Measurements from ENCODE around the gene FRZB.

Gene FRZB

DNA sequence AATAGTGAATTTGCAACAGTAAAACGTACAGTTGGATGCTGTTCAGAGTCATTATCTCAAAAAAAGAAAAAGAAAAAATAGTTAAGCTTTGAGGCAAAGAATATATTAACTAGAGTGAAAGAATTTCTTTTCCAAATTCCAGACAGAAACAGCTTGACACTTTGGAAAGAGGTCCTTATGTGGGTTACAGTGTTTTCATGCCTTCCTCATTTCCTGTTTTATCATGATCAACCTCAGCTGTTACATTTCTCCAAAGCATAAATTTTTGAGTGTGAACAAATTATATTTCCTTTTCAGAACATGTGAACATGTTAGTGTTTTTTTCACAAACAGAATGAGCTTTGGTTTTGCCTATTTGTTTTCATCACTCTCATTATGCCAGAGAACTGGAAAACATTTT lies 13.6 kb downstream of the FRZB start:
- DNase-seq = no peak
- Mint-ChIP-seq H3K27ac (no peak overlapping the region), H3K4me3 (no peak overlapping the region), H3K4me1 (ENCODE audit: low read depth in 2 of 2) (no peaks in the 10 kb centered on the region), H3K36me3 (ENCODE audit: insufficient read depth) (no peaks in the 10 kb centered on the region), H3K9me3 (no peaks in the 10 kb centered on the region), H3K27me3 (peaks cover 23 to 29% of the 10 kb centered on the region in 2 donors)
- no peak for ATAC-seq (replicated peaks)

DNA sequence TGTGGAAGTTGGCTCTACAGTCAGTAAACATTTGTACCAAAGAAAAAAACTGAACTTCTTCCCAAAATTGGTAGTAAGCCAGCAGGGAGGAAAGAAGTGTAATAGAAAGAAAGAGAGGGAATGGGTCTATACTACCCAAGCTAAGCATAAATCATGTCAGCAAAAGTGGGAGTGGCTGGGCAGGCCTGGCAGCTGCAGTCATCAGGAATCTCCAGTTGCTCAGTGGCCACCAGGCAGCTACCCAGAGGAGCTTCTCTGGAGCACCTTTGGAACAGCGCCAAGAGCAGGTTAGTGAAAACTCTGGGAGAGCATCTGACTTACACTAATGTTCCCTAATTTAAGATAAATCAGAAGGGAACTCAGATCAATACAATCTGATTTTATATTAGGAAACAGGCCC lies 14.3 kb downstream of the FRZB start:
- Mint-ChIP-seq H3K36me3 (ENCODE audit: insufficient read depth) (no peaks in the 10 kb centered on the region), H3K27me3 (peaks cover 30 to 36% of the 10 kb centered on the region in 2 donors), H3K4me3 (no peak overlapping the region)

DNA sequence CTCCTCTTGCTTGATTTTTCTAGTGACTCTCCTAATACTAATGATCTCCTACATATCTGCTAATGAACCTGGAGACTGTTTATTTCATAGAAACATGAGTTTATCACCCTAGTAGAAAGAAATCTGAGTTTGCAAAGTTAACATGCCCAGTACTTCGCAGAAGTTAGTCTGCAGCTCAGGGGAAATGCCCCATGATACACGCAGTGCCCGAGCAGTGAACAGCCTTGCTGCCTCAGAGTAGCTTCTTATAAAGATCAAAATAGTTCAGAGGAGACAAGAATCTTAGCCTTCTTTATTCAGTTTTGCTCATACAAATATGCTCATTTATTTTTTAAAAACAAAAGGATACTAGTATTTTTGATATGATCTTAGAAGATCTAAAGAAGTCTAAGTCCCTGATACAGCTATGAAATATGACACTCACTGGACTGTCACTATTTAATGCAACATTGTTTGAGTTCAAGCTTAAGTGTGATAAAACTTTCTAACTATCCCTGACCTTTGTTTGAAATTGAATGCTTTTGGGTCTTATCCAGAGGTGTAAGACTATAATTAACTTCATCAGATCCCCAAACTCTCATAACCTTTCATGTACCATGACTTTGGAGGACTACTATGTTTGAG lies 20.5 kb downstream of the FRZB start:
- no peak for ATAC-seq (replicated peaks)
- no peaks in the 10 kb centered on the region for H3K4me1 Mint-ChIP-seq (ENCODE audit: low read depth in 2 of 2)
- no peak for DNase-seq
- H3K27me3 Mint-ChIP-seq = peaks cover 30 to 40% of the 10 kb centered on the region in 2 donors
- H3K27ac Mint-ChIP-seq = no peak overlapping the region
- no peaks in the 10 kb centered on the region for H3K36me3 Mint-ChIP-seq (ENCODE audit: insufficient read depth)
- H3K4me3 Mint-ChIP-seq = no peak overlapping the region
- H3K9me3 Mint-ChIP-seq = no peaks in the 10 kb centered on the region

More for the DNA sequence above, 14.3 kb downstream of the FRZB start:
- no peak for ATAC-seq (replicated peaks)
- H3K9me3 Mint-ChIP-seq = no peaks in the 10 kb centered on the region
- DNase-seq = no peak
- H3K4me1 Mint-ChIP-seq (ENCODE audit: low read depth in 2 of 2) = no peaks in the 10 kb centered on the region
- no peak overlapping the region for H3K27ac Mint-ChIP-seq

DNA sequence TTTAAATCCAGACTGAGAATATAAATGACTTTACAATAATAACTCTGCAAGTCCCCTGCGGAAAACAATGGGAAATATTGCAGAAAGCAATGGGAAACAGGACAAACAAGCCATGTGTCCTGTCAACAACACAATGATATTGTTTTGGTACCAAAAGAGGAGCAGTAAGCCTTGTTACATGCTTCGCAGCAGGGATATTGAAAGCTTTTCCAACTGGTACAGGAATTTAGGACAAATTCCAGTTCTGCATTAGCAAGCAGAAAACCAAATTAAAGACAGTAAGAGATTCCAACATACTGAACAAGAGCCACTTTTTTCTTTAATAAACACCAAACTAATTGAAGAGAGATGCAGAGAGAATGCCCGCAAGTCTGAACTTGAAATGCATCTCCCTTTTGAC lies 30.0 kb downstream of the FRZB start:
- H3K4me1 Mint-ChIP-seq (ENCODE audit: low read depth in 2 of 2) = no peaks in the 10 kb centered on the region
- DNase-seq (no peak), ATAC-seq (replicated peaks) (no peak)
- no peaks in the 10 kb centered on the region for H3K9me3 Mint-ChIP-seq
- H3K4me3 Mint-ChIP-seq = no peak overlapping the region
- H3K27me3 Mint-ChIP-seq = peaks cover 64 to 70% of the 10 kb centered on the region in 2 donors
- H3K36me3 Mint-ChIP-seq (ENCODE audit: insufficient read depth) = no peaks in the 10 kb centered on the region
- no peak overlapping the region for H3K27ac Mint-ChIP-seq

DNA sequence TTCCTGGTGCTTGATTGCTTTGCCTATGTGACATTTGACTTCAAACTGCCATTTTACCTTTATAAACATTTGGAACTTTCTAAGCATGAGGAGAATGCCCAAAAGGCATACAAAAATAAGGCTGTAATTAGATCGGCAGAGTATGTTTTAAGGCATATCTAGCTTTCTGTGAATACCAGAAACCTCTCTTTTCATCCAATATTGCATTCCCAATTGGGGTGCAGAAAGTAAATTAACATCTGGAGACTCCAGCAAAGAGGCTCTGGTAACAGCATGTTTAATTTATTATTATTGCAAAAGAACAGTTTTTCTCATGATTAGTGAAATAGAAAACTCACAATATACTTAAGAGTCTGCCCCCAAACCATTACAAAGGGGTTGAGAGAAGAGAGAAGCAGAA lies 32.1 kb downstream of the FRZB start:
- Mint-ChIP-seq H3K4me3 (no peak overlapping the region), H3K27me3 (peaks cover 57 to 62% of the 10 kb centered on the region in 2 donors), H3K9me3 (no peaks in the 10 kb centered on the region), H3K4me1 (ENCODE audit: low read depth in 2 of 2) (no peaks in the 10 kb centered on the region), H3K36me3 (ENCODE audit: insufficient read depth) (no peaks in the 10 kb centered on the region), H3K27ac (no peak overlapping the region)
- DNase-seq (no peak), ATAC-seq (replicated peaks) (no peak)

DNA sequence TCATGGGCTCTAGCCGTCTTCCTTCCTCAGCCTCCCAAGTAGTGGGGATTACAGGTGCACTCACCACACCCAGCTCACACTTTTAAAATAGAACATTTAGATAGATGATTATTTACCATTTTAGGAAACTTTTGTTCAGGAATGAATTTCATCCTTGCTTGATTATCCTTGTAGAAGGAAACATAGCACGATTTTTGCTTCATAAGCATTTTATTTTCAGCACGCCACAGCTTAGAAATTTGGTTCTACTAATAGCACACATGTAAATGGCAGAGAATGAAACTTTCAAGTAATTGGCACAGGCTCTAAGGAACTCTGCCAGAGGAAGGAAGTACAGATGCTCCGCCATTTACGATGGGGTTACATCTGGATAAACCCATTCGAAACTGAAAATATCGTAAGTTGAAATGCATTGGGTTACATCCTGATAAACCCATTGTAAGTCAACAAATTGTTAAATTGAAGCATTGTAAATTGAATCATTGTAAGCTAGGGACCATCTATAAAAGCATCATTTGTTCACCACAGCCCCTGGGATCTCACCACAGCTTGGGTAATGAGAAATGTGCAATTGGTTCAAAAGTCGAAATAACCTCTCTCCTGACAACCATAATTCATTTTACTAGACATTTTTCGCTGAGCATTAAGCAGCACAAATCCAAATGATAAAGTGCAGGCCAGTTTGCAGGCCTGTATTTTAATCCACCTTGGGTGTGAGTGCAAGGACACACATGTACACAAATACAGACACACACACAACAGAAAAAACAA lies 33.2 kb downstream of the FRZB start:
- ATAC-seq (replicated peaks) = no peak
- Mint-ChIP-seq H3K27me3 (peaks cover 50 to 62% of the 10 kb centered on the region in 2 donors), H3K27ac (no peak overlapping the region), H3K4me1 (ENCODE audit: low read depth in 2 of 2) (no peaks in the 10 kb centered on the region), H3K36me3 (ENCODE audit: insufficient read depth) (no peaks in the 10 kb centered on the region), H3K4me3 (no peak overlapping the region), H3K9me3 (no peaks in the 10 kb centered on the region)
- DNase-seq = no peak

DNA sequence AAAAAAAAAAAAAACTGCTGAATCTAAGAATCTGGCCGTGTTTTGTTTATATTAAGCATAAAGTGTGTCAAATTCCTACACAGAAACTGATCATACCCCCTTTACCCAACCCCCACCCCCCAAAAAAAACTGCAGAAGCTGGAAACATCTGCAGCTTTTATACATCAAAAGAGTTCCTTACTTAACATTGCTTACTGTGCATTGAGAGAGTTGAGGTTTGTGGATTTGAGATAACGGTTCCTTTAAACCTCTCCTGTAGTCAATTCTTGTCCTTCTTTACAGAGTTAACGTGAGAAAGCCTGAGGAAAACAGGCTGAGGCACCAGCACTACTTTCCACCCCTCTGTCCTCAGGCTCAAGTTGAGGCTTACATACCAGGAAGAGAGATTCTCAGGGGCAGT lies 34.5 kb downstream of the FRZB start:
- no peak for ATAC-seq (replicated peaks)
- H3K4me1 Mint-ChIP-seq (ENCODE audit: low read depth in 2 of 2) = no peaks in the 10 kb centered on the region
- DNase-seq = no peak
- no peaks in the 10 kb centered on the region for H3K9me3 Mint-ChIP-seq
- H3K27ac Mint-ChIP-seq = no peak overlapping the region
- H3K4me3 Mint-ChIP-seq = no peak overlapping the region
- peaks cover 39 to 48% of the 10 kb centered on the region in 2 donors for H3K27me3 Mint-ChIP-seq
- H3K36me3 Mint-ChIP-seq (ENCODE audit: insufficient read depth) = no peaks in the 10 kb centered on the region

DNA sequence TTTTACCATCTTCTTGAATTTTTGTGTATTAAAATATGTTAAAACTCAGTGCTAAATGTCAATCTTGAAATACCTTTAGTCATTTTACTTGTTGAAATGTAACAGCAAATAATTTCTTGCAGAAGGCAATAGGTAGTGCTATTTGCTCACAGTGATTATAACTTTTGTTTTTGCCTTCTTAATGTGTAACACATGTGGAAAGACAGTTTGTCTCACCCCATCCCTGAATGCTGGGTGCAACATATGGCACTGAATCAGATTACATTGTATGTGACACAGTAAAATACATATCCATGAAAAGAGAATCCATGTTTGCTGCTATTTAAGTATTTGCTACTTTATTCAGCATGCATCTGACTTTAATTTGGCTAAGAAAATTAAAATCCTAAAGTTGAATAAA lies 35.3 kb downstream of the FRZB start:
- DNase-seq = no peak
- Mint-ChIP-seq H3K4me1 (ENCODE audit: low read depth in 2 of 2) (no peaks in the 10 kb centered on the region), H3K27me3 (peaks cover 40 to 48% of the 10 kb centered on the region in 2 donors), H3K36me3 (ENCODE audit: insufficient read depth) (no peaks in the 10 kb centered on the region), H3K4me3 (no peak overlapping the region), H3K27ac (no peak overlapping the region), H3K9me3 (no peaks in the 10 kb centered on the region)
- no peak for ATAC-seq (replicated peaks)

DNA sequence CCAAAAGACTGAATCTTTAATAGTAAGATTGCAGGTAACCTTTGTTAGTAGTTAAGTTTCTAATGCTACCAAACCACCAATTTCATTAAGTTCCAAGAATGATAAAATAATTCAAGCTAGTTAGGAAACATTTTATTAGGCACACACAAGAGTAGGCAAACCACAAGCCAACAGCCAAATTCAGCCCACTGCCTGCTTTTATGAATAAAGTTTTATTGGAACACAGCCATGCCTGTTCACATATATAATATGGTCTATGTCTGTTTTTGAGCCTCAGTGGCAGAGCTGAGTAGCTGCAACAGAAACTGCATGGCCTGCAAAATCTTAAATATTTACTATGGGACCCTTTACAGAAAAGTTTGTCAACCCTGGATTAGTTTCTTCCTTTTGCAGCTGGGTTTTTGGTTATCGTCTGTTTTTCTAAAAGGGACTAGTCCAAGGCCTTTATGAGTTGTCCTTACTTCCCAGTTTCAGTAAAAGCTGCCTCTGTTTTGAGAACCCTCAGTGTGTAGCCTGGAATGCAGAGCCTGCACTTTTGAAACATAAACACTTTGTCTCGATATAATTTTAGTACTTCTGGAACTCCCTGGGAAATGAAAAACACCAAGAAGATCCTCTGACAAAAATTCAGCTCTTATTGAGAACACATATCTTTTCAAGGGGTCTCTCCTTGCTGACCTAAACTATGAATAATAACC lies 39.1 kb downstream of the FRZB start:
- Mint-ChIP-seq H3K27ac (no peak overlapping the region), H3K36me3 (ENCODE audit: insufficient read depth) (no peaks in the 10 kb centered on the region), H3K4me3 (no peak overlapping the region), H3K9me3 (no peaks in the 10 kb centered on the region), H3K4me1 (ENCODE audit: low read depth in 2 of 2) (no peaks in the 10 kb centered on the region), H3K27me3 (peaks cover 34 to 42% of the 10 kb centered on the region in 2 donors)
- DNase-seq (no peak), ATAC-seq (replicated peaks) (no peak)

DNA sequence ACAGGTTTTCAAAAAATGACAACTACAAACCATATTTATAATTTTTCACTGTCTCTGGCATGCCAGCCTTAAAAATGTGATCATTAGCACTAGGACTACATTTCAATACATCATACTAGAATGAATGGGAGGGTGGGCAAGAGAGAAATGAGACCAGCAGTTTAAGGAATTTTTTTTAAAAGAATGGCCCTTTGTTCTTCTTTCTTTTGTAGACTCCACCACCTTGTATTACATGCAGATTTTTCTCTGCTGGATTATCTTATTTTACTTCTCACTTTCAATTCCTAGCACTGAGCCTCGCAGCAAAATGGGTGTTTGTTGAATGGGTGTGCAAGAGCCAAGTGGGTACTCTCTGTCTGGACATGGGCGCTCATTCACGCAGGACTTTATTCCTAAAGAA lies 39.9 kb downstream of the FRZB start:
- Mint-ChIP-seq H3K4me1 (ENCODE audit: low read depth in 2 of 2) (no peaks in the 10 kb centered on the region), H3K36me3 (ENCODE audit: insufficient read depth) (no peaks in the 10 kb centered on the region), H3K9me3 (no peaks in the 10 kb centered on the region), H3K27ac (no peak overlapping the region), H3K27me3 (peaks cover 28 to 42% of the 10 kb centered on the region in 2 donors), H3K4me3 (no peak overlapping the region)
- DNase-seq = no peak
- no peak for ATAC-seq (replicated peaks)

DNA sequence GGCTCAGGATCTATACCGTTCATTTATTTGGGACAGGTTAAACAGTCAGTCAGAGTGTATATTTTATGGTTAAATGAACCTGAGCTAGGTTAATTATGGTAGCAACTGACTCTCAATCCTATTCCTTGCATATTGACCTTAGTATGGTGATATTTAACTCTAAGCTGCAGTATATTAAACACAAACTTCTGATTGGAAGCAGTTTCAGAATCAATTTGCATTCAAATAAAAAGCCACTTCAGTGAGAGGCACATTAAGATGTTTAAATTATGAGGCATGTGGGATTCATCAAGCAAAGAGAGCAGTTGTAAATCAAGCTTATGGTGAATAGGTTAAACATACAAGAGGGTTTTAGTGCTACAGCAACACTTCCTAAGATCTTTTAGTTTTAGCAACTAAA lies 40.4 kb downstream of the FRZB start:
- Mint-ChIP-seq H3K4me1 (ENCODE audit: low read depth in 2 of 2) (no peaks in the 10 kb centered on the region), H3K9me3 (no peaks in the 10 kb centered on the region), H3K36me3 (ENCODE audit: insufficient read depth) (no peaks in the 10 kb centered on the region), H3K4me3 (no peak overlapping the region), H3K27me3 (peaks cover 33 to 46% of the 10 kb centered on the region in 2 donors), H3K27ac (no peak overlapping the region)
- no peak for DNase-seq
- no peak for ATAC-seq (replicated peaks)

DNA sequence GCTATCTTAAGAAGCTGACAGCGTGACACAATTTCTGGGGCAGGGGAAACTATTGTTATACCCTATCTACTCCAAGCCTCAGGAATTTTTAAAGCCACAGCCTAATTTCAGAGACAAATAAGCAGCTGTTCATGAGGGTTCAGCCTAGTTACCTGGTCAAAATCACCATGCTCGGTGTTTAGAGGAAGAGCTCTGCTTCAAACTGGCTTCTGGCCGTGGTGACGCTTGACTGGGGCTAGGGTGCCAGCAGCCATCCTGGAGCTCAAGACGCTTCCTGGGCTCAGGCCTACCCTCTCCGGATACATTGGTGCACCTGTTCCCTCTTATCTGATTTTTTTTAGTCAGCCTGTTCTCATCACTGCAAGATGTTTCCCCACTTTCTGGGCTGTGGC lies 41.7 kb downstream of the FRZB start:
- ATAC-seq (replicated peaks) (no peak), DNase-seq (no peak)
- no peaks in the 10 kb centered on the region for H3K4me1 Mint-ChIP-seq (ENCODE audit: low read depth in 2 of 2)
- H3K4me3 Mint-ChIP-seq = no peak overlapping the region
- no peaks in the 10 kb centered on the region for H3K36me3 Mint-ChIP-seq (ENCODE audit: insufficient read depth)
- H3K27me3 Mint-ChIP-seq = peaks cover 34 to 50% of the 10 kb centered on the region in 2 donors
- H3K27ac Mint-ChIP-seq = no peak overlapping the region
- no peaks in the 10 kb centered on the region for H3K9me3 Mint-ChIP-seq

DNA sequence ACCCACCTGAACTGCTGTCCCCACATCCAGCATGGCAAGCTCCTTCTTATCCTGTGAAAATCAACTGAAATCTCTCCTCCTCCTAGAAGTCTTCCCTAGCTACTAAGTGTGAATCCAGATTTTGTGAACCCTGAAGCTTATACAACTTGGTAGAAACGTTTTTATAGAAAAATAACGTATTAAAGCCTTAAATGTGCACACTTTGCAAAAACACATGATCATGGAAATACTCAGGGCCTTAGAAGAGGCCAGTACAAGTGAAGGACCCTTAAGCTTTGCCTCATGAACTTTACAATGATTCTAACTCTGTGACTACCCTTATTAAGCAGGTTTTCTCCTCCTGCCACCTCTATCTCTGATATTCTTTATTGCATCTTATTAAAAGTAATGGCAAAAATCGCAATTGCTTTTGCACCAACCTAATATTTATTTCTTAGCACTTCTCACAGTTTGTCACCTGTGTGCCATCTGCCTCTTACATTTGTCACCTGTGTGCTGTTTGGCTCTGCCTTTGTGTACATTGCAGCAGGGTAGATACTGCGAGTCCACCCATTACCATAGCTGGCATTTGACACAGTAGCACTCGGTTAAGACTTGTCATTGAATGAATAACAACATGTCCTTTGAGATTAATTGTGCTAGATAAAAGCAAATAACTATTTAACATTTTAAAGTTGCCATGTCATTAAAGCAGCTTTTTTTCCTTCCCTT lies 42.2 kb downstream of the FRZB start:
- Mint-ChIP-seq H3K4me3 (no peak overlapping the region), H3K9me3 (no peaks in the 10 kb centered on the region), H3K27me3 (peaks cover 29 to 47% of the 10 kb centered on the region in 2 donors), H3K36me3 (ENCODE audit: insufficient read depth) (no peaks in the 10 kb centered on the region), H3K4me1 (ENCODE audit: low read depth in 2 of 2) (no peaks in the 10 kb centered on the region), H3K27ac (no peak overlapping the region)
- DNase-seq (no peak), ATAC-seq (replicated peaks) (no peak)
